ENCODE data around the gene LEMD2. TPM values are rescaled to one million over a fixed set of nuclear protein-coding genes. Genes with fewer than 3 reads are reported as not detected.
A peak's percentile ranks its signal among the peaks of the same experiment; 100 is the strongest.

Gene LEMD2
- polyA plus RNA-seq, 1 of the 3 experiments (the other 2 are of a cell fraction): 56.5 TPM

- no peak overlapping the region for H2AFZ ChIP-seq (ENCODE audit: low read depth)
- peaks cover 68% of the 10 kb centered on the region for H3K79me2 ChIP-seq (ENCODE audit: insufficient read depth)
- ChIA-PET CTCF (interaction anchor here (1.1 to 7.1 kb wide), 3 partner anchors 14 to 271 kb away, joined by 3 to 53 read pairs (median 3); no protein-coding TSS in a partner anchor), POLR2A (no interaction called here)
- no peak overlapping the region for H3K27ac ChIP-seq (ENCODE audit: low read depth in 2 of 2, low read length in 1 of 2)
- H3K9ac ChIP-seq: no peak overlapping the region
- no peaks in the 10 kb centered on the region for H3K9me3 ChIP-seq
- H3K4me1 ChIP-seq (ENCODE audit: control insufficient read depth in 1 of 2, insufficient read depth in 2 of 2, low read depth in 1 of 2, low read length in 1 of 2): peaks cover 39 to 51% of the 10 kb centered on the region in 2 experiments
- no peak for DNase-seq
- H3F3A ChIP-seq (replicated peaks; ENCODE audit: insufficient read depth): peaks cover 24% of the 10 kb centered on the region
- 93% methylated on average over 7 of the region's 10 CpGs for WGBS (ENCODE audit: low lambda C conversion rate)
- no peak for TF ChIP-seq GABPA (IDR thresholded peaks at IDR 0.05; ENCODE audit: low read depth)
- TF ChIP-seq PBX3 (IDR thresholded peaks at IDR 0.05): no peak
- TF ChIP-seq USF1 (IDR thresholded peaks at IDR 0.05; ENCODE audit: borderline replicate concordance, low read depth): no peak
- TF ChIP-seq MXI1 (IDR thresholded peaks at IDR 0.05; ENCODE audit: low read depth, low read length): no peak
- TF ChIP-seq USF2 (IDR thresholded peaks at IDR 0.05; ENCODE audit: borderline replicate concordance, low read depth, low read length): no peak
- TF ChIP-seq RAD21 (IDR thresholded peaks at IDR 0.05; ENCODE audit: low read length): no peak
- no peak for TF ChIP-seq SMC3 (IDR thresholded peaks at IDR 0.05; ENCODE audit: low read depth, low read length)
- no peak for TF ChIP-seq FOXM1 (IDR thresholded peaks at IDR 0.05; ENCODE audit: low read depth)
- no peak for TF ChIP-seq MAX (IDR thresholded peaks at IDR 0.05; ENCODE audit: low read depth)
- no peak for TF ChIP-seq FOSL2 (IDR thresholded peaks at IDR 0.05; ENCODE audit: borderline replicate concordance, low read depth)
- TF ChIP-seq YY1 (IDR thresholded peaks at IDR 0.05; ENCODE audit: low read depth): no peak
- no peak overlapping the region for H3K4me2 ChIP-seq
- H3K27me3 ChIP-seq (ENCODE audit: insufficient read depth): no peaks in the 10 kb centered on the region
- no peak overlapping the region for H3K4me3 ChIP-seq (ENCODE audit: low read depth in 2 of 2, low read length in 1 of 2)
- peaks cover 28% of the 10 kb centered on the region for H4K20me1 ChIP-seq (ENCODE audit: insufficient read depth)
- peaks cover 38 to 66% of the 10 kb centered on the region in 2 experiments for H3K36me3 ChIP-seq (replicated peaks in 1 of 2; ENCODE audit: control insufficient read depth in 1 of 2, insufficient read depth in 2 of 2, low read length in 1 of 2)
- H3K9me2 ChIP-seq: no peaks in the 10 kb centered on the region
Measured at GRCh38 chr6:33783781-33784520, 5.0 kb downstream of the LEMD2 start.

- 60% methylated on average over 2 of the region's 5 CpGs for WGBS (ENCODE audit: low lambda C conversion rate)
- H3K9me2 ChIP-seq: no peaks in the 10 kb centered on the region
- H3K9ac ChIP-seq: no peak overlapping the region
- peaks cover 37 to 48% of the 10 kb centered on the region in 2 experiments for H3K4me1 ChIP-seq (ENCODE audit: control insufficient read depth in 1 of 2, insufficient read depth in 2 of 2, low read depth in 1 of 2, low read length in 1 of 2)
- no peak for DNase-seq
- H4K20me1 ChIP-seq (ENCODE audit: insufficient read depth): peaks cover 26% of the 10 kb centered on the region
- H3K9me3 ChIP-seq: no peaks in the 10 kb centered on the region
- peak overlapping the region in 1 of 2 experiments; percentile 73; a peak in 2 of 4 replicates for H3K27ac ChIP-seq (ENCODE audit: low read depth in 2 of 2, low read length in 1 of 2)
- ChIA-PET CTCF (interaction anchor here (0.7 to 7.1 kb wide), 4 partner anchors 13 to 244 kb away, joined by 3 to 63 read pairs (median 28); no protein-coding TSS in a partner anchor), POLR2A (no interaction called here)
- H3F3A ChIP-seq (replicated peaks; ENCODE audit: insufficient read depth): peaks cover 22% of the 10 kb centered on the region
- H2AFZ ChIP-seq (ENCODE audit: low read depth): no peak overlapping the region
- peaks cover 49 to 80% of the 10 kb centered on the region in 2 experiments for H3K36me3 ChIP-seq (replicated peaks in 1 of 2; ENCODE audit: control insufficient read depth in 1 of 2, insufficient read depth in 2 of 2, low read length in 1 of 2)
- no peaks in the 10 kb centered on the region for H3K27me3 ChIP-seq (ENCODE audit: insufficient read depth)
- peaks cover 55% of the 10 kb centered on the region for H3K79me2 ChIP-seq (ENCODE audit: insufficient read depth)
- no peak overlapping the region for H3K4me2 ChIP-seq
- H3K4me3 ChIP-seq (ENCODE audit: low read depth in 2 of 2, low read length in 1 of 2): no peak overlapping the region
- TF ChIP-seq FOXJ3 (CRISPR knock-in tag; IDR thresholded peaks at IDR 0.05): no peak
- TF ChIP-seq EP300 (IDR thresholded peaks at IDR 0.05; ENCODE audit: borderline replicate concordance in 1 of 2, low read depth in 1 of 2, low read length in 1 of 2): no peak
- TF ChIP-seq IRF3 (IDR thresholded peaks at IDR 0.05; ENCODE audit: low read depth, low read length): no peak
- TF ChIP-seq PBX3 (IDR thresholded peaks at IDR 0.05): no peak
- TF ChIP-seq GABPA (IDR thresholded peaks at IDR 0.05; ENCODE audit: low read depth): no peak
- TF ChIP-seq USF2 (IDR thresholded peaks at IDR 0.05; ENCODE audit: borderline replicate concordance, low read depth, low read length): no peak
- TF ChIP-seq ZBTB33 (IDR thresholded peaks at IDR 0.05; ENCODE audit: borderline replicate concordance, low read depth): no peak
- no peak for TF ChIP-seq USF1 (IDR thresholded peaks at IDR 0.05; ENCODE audit: borderline replicate concordance, low read depth)
Measured at GRCh38 chr6:33782561-33782960, 6.4 kb downstream of the LEMD2 start.
